Vagina (tissue), 2 donors: ENCODE data around the gene RPTOR. TPM values are rescaled to one million over a fixed set of nuclear protein-coding genes. Genes with fewer than 3 reads are reported as not detected.

Experiments used
- DNase-seq, 2 donors: peaks; one replicate each; pipeline ENCODE4 v3.0.0-alpha.2; 2017; ENCODE audit errors: extremely low spot score in 2 of 2
- H3K27ac ChIP-seq: fragments of 200-600 bp; sonication (generic); one replicate; pipeline ENCODE4 v1.5.1; 2019
- H3K27me3 ChIP-seq: fragments of 200-600 bp; sonication (generic); one replicate; pipeline ENCODE4 v1.5.1; 2019
- H3K36me3 ChIP-seq, 2 donors: fragments of 200-600 bp; sonication (generic); one replicate each; pipeline ENCODE4 v1.5.1; 2017 to 2019
- H3K4me1 ChIP-seq: fragments of 200-600 bp; sonication (generic); one replicate; pipeline ENCODE4 v1.5.1; 2019
- H3K4me3 ChIP-seq, 2 donors: fragments of 200-600 bp; sonication (generic); 1 replicate in 1 of 2; 2 replicates in 1 of 2; pipeline ENCODE4 v1.5.1; 2016 to 2019
- H3K9me3 ChIP-seq: fragments of 200-600 bp; sonication (generic); one replicate; pipeline ENCODE4 v1.5.1; 2019
- CTCF ChIP-seq, 3 experiments: fragments of 450-650 bp in 2 of 3; fragments of 200-600 bp in 1 of 3; sonication (generic) in 1 of 3; IDR thresholded peaks; one replicate each; pipeline ENCODE4 v1.5.1; 2017 to 2019; ENCODE audit warnings: antibody characterized with exemption in 3 of 3, mild to moderate bottlenecking in 2 of 3, moderate library complexity in 2 of 3
- POLR2A ChIP-seq, 2 donors: fragments of 450-650 bp; IDR thresholded peaks; one replicate each; pipeline ENCODE4 v1.6.1; 2017; ENCODE audit warnings: antibody characterized with exemption in 2 of 2, mild to moderate bottlenecking in 2 of 2, moderate library complexity in 2 of 2
- POLR2AphosphoS5 ChIP-seq, 2 donors: sonication (generic); formaldehyde crosslinking; IDR thresholded peaks; one replicate each; pipeline ENCODE4 v1.9.0; 2017; ENCODE audit warnings: antibody characterized with exemption in 2 of 2, mild to moderate bottlenecking in 2 of 2, low read depth in 1 of 2; ENCODE audit not compliant: insufficient read depth in 1 of 2
- intact Hi-C: fragments of 100-400 bp; cut with DNase I; formaldehyde crosslinking; loops from one replicate; pipeline ENCODE4 v1.15.1; 2023
- small RNA-seq: library from RNA; depleted of rRNA; stranded (forward); fragments of <200 nt; gene quantifications from one replicate; pipeline ENCODE3, GENCODE V24; 2016
- total RNA-seq: library from RNA; depleted of rRNA; stranded (reverse); fragments of >200 nt; gene quantifications from one replicate; pipeline ENCODE4 v1.2.3, GENCODE V29; 2016

Gene RPTOR
- total RNA-seq, 1 donor from 2014 or later, result 38.3 TPM

- Histone ChIP-seq H3K27me3 (no peaks in the 10 kb centered on the region), H3K4me1 (no peaks in the 10 kb centered on the region), H3K27ac (no peak overlapping the region), H3K9me3 (no peaks in the 10 kb centered on the region), H3K4me3 (no peak overlapping the region), H3K36me3 (no peaks in the 10 kb centered on the region)
- no peak for TF ChIP-seq POLR2AphosphoS5 (IDR thresholded peaks at IDR 0.05; ENCODE audit: insufficient read depth in 1 of 2, low read depth in 1 of 2)
- TF ChIP-seq POLR2A (IDR thresholded peaks at IDR 0.05), result no peak
- TF ChIP-seq CTCF (IDR thresholded peaks at IDR 0.05), result no peak
- intact Hi-C loops, result no loop called here
- no peak for DNase-seq
Observed at GRCh38 chr17:81011951-81012350, 467.3 kb downstream of the RPTOR start.

GRCh38 chr17:81012574-81013447, 468.2 kb downstream of the RPTOR start:
- no peak for DNase-seq
- no peak overlapping the region for H3K4me3 ChIP-seq
- intact Hi-C loops, result no loop called here
- peaks cover 7% of the 10 kb centered on the region for H3K4me1 ChIP-seq
- no peaks in the 10 kb centered on the region for H3K27me3 ChIP-seq
- H3K27ac ChIP-seq, result no peak overlapping the region
- H3K9me3 ChIP-seq, result no peaks in the 10 kb centered on the region
- TF ChIP-seq POLR2AphosphoS5 (IDR thresholded peaks at IDR 0.05; ENCODE audit: insufficient read depth in 1 of 2, low read depth in 1 of 2) (no peak), POLR2A (IDR thresholded peaks at IDR 0.05) (no peak), CTCF (IDR thresholded peaks at IDR 0.05) (no peak)
- no peaks in the 10 kb centered on the region for H3K36me3 ChIP-seq

GRCh38 chr17:81013642-81014041, 469.0 kb downstream of the RPTOR start:
- H3K4me1 ChIP-seq, result peaks cover 15% of the 10 kb centered on the region
- no peaks in the 10 kb centered on the region for H3K27me3 ChIP-seq
- H3K4me3 ChIP-seq, result no peak overlapping the region
- H3K9me3 ChIP-seq, result no peaks in the 10 kb centered on the region
- no peak for TF ChIP-seq CTCF (IDR thresholded peaks at IDR 0.05)
- no peak for TF ChIP-seq POLR2A (IDR thresholded peaks at IDR 0.05)
- TF ChIP-seq POLR2AphosphoS5 (IDR thresholded peaks at IDR 0.05; ENCODE audit: insufficient read depth in 1 of 2, low read depth in 1 of 2), result no peak
- H3K36me3 ChIP-seq, result no peaks in the 10 kb centered on the region
- H3K27ac ChIP-seq, result no peak overlapping the region
- intact Hi-C loops, result no loop called here
- DNase-seq, result no peak

GRCh38 chr17:81015136-81015535, 470.5 kb downstream of the RPTOR start:
- TF ChIP-seq POLR2A (IDR thresholded peaks at IDR 0.05), result no peak
- no peak for TF ChIP-seq CTCF (IDR thresholded peaks at IDR 0.05)
- TF ChIP-seq POLR2AphosphoS5 (IDR thresholded peaks at IDR 0.05; ENCODE audit: insufficient read depth in 1 of 2, low read depth in 1 of 2), result no peak
- Histone ChIP-seq H3K4me3 (no peak overlapping the region), H3K9me3 (no peaks in the 10 kb centered on the region), H3K27ac (no peak overlapping the region), H3K36me3 (no peaks in the 10 kb centered on the region), H3K27me3 (no peaks in the 10 kb centered on the region), H3K4me1 (peaks cover 25% of the 10 kb centered on the region)
- intact Hi-C loops, result no loop called here
- no peak for DNase-seq

Small RNAs within 50 kb of the gene (small RNA-seq; reads per million reads assigned to genes)
- gene AC120024.2, result not detected
- gene AC120024.3, result not detected

Other genes with a start within 250 kb of the RPTOR start
- 11.8 TPM for gene ENDOV, start 129.7 kb upstream of the RPTOR start, total RNA-seq
- 0.49 TPM for gene NPTX1, start 68.2 kb upstream of the RPTOR start, total RNA-seq